ENCODE results near the gene PUM1.
"Not testable (repeated sequence)": the region's sequence is repeated elsewhere in the genome, so short reads cannot be mapped to it uniquely, and the experiment has no call there.

Gene PUM1

GRCh38 chr1:31102501-31102950 is 37.0 kb upstream of the PUM1 start:
- no peak for TF ChIP-seq CTCF (IDR thresholded peaks at IDR 0.05; ENCODE audit: extremely low read depth, missing control alignments)
- DNase-seq (ENCODE audit: low spot score), result no peak

GRCh38 chr1:31101147-31101502 is 35.6 kb upstream of the PUM1 start:
- no peak for DNase-seq (ENCODE audit: low spot score)
- TF ChIP-seq CTCF (IDR thresholded peaks at IDR 0.05; ENCODE audit: extremely low read depth, missing control alignments), result no peak

- no peak for TF ChIP-seq CTCF (IDR thresholded peaks at IDR 0.05; ENCODE audit: extremely low read depth, missing control alignments)
- no peak for DNase-seq (ENCODE audit: low spot score)
Measured at GRCh38 chr1:31099293-31100032, 33.9 kb upstream of the PUM1 start.

- TF ChIP-seq CTCF (IDR thresholded peaks at IDR 0.05; ENCODE audit: extremely low read depth, missing control alignments), result no peak
- DNase-seq (ENCODE audit: low spot score), result no peak
Measured at GRCh38 chr1:31095985-31096384, 30.5 kb upstream of the PUM1 start.

GRCh38 chr1:31095298-31095981 is 29.9 kb upstream of the PUM1 start:
- no peak for DNase-seq (ENCODE audit: low spot score)
- TF ChIP-seq CTCF (IDR thresholded peaks at IDR 0.05; ENCODE audit: extremely low read depth, missing control alignments), result no peak

- DNase-seq (ENCODE audit: low spot score), result not testable (repeated sequence)
Measured at GRCh38 chr1:31088081-31088480, 22.6 kb upstream of the PUM1 start.

- DNase-seq (ENCODE audit: low spot score), result no peak
- no peak for TF ChIP-seq CTCF (IDR thresholded peaks at IDR 0.05; ENCODE audit: extremely low read depth, missing control alignments)
Measured at GRCh38 chr1:31084782-31085569, 19.5 kb upstream of the PUM1 start.
